ENCODE data around the gene GRHPR. TPM values are rescaled to one million over a fixed set of nuclear protein-coding genes. Genes with fewer than 3 reads are reported as not detected.

Gene GRHPR
- total and polyA plus RNA-seq, 2 of the 8 experiments (the other 6 are each of a cell fraction or from before 2014, with no cell fraction given), result 97.0 to 201 TPM

DNA sequence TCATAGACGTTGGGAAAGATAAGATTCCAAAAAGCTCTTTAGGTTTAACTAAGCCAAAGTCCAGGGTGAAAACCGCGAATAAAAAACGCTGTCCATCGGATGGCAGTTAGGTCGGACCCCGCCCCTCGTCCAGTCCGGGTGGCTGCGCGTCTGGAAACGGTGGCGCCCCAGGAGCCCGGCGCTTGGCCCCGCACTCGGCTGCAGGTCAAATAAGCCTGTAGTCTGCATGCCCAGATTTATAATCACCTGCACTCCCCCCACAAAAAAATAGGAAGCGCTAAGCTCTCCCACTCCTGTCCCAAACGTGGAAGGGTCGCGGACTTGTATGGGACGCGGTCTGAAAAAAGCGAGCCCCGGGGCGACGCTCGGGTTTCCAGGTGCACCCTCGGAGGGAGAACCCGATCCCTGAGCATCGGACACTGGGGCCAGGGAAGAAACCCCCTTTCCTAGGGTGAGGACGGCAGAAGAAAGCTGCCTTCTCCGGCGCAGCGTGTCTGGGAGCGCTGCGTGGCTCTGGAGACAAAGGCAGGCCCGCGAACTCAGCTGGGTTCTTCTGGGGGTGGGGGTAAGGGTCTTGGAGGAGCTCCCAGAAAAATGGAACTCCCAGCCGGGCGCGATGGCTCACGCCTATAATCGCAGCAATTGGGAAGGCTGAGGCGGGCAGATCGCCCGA lies 43.7 kb downstream of the GRHPR start (continued):
- TF ChIP-seq CTBP2 (IDR thresholded peaks at IDR 0.05; ENCODE audit: borderline replicate concordance, insufficient read depth, insufficient read length, low read length), result no peak
- no peak for TF ChIP-seq BCL11A (IDR thresholded peaks at IDR 0.05; ENCODE audit: low read depth in 2 of 2, low read length in 2 of 2)
- no peak for TF ChIP-seq RXRA (IDR thresholded peaks at IDR 0.05; ENCODE audit: insufficient read depth, low read depth, low read length)
- TF ChIP-seq CREB1 (IDR thresholded peaks at IDR 0.05), result no peak
- TF ChIP-seq ATF2 (IDR thresholded peaks at IDR 0.05; ENCODE audit: low read length), result 0 out of 2 replicates have a peak, but pooled peaks have one; percentile 38
- peak; percentile 95 for TF ChIP-seq POLR2AphosphoS5 (IDR thresholded peaks at IDR 0.05; ENCODE audit: low read depth, low read length)
- no peak for TF ChIP-seq CBX8 (IDR thresholded peaks at IDR 0.05; ENCODE audit: borderline replicate concordance, low read depth, low read length)
- no peak for TF ChIP-seq CHD1 (IDR thresholded peaks at IDR 0.05; ENCODE audit: low read depth, low read length)
- TF ChIP-seq BACH1 (IDR thresholded peaks at IDR 0.05; ENCODE audit: low read length), result no peak
- TF ChIP-seq EZH2 (IDR thresholded peaks at IDR 0.05; ENCODE audit: low read depth, low read length, severe bottlenecking), result no peak
- no peak for TF ChIP-seq JUN (IDR thresholded peaks at IDR 0.05; ENCODE audit: low read depth, low read length)
- no peak for TF ChIP-seq POU5F1 (IDR thresholded peaks at IDR 0.05; ENCODE audit: low read depth, low read length)
- peak; percentile 75 for TF ChIP-seq PHF8 (conservative IDR thresholded peaks at IDR 0.05; ENCODE audit: low read depth, low read length)
- TF ChIP-seq KDM4A (IDR thresholded peaks at IDR 0.05; ENCODE audit: low read depth, low read length, severe bottlenecking), result no peak
- TF ChIP-seq SRF (IDR thresholded peaks at IDR 0.05; ENCODE audit: low read depth, low read length), result no peak
- TF ChIP-seq, protein P1, sequence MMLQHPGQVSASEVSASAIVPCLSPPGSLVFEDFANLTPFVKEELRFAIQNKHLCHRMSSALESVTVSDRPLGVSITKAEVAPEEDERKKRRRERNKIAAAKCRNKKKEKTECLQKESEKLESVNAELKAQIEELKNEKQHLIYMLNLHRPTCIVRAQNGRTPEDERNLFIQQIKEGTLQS (IDR thresholded peaks at IDR 0.05; ENCODE audit: insufficient read depth, low read depth, low read length), result no peak
- no peak; the same call in 1 of the 2 replicates for TF ChIP-seq YY1 (IDR thresholded peaks at IDR 0.05; ENCODE audit: low read depth, low read length)

Data from H1 (cell line).